HCT116 (cell line): ENCODE measurements around the gene GPT2.

Experiments used
- EGR1 ChIP-seq: IDR thresholded peaks from 2 replicates; pipeline ENCODE4 v1.6.1; 2012; ENCODE audit warnings: low read depth
- EZH2 ChIP-seq: fragments of 200-600 bp; sonication (generic); IDR thresholded peaks from 2 replicates; pipeline ENCODE4 v1.6.1; 2017; ENCODE audit warnings: antibody characterized with exemption, mixed run types
- EZH2phosphoT487 ChIP-seq: fragments of 200-600 bp; IDR thresholded peaks from 2 replicates; pipeline ENCODE4 v1.6.1; 2018; ENCODE audit warnings: antibody characterized with exemption, borderline replicate concordance
- POLR2A ChIP-seq: IDR thresholded peaks from 2 replicates; pipeline ENCODE4 v1.7.0; 2011; ENCODE audit warnings: borderline replicate concordance; ENCODE audit not compliant: insufficient read depth, insufficient read length; ENCODE audit errors: extremely low read depth
- POLR2AphosphoS5 ChIP-seq: IDR thresholded peaks from 2 replicates; pipeline ENCODE4 v1.6.1; 2011; ENCODE audit warnings: mild to moderate bottlenecking, low read depth, low read length, moderate library complexity
- RAD21 ChIP-seq: IDR thresholded peaks from 2 replicates; pipeline ENCODE4 v1.6.1; 2012; ENCODE audit warnings: low read depth, mild to moderate bottlenecking
- SP1 ChIP-seq: IDR thresholded peaks from 2 replicates; pipeline ENCODE4 v1.6.1; 2012; ENCODE audit warnings: low read depth
- YY1 ChIP-seq: IDR thresholded peaks from 2 replicates; pipeline ENCODE4 v1.6.1; 2011; ENCODE audit warnings: low read length, low read depth, moderate library complexity, mild to moderate bottlenecking; ENCODE audit not compliant: insufficient replicate concordance; ENCODE audit errors: extremely low read depth
- ZFX ChIP-seq: fragments of 450-650 bp; IDR thresholded peaks from 2 replicates; pipeline ENCODE4 v1.6.1; 2017
- ZNF274 ChIP-seq: fragments of 200-500 bp; sonication (Bioruptor generic); IDR thresholded peaks from 2 replicates; pipeline ENCODE4 v1.6.1; 2014; ENCODE audit warnings: mild to moderate bottlenecking, low read depth, low read length, inconsistent platforms
- TF ChIP-seq, protein P1 (sequence below), 3 experiments: fragments of 200-600 bp in 1 of 3; sonication (generic) in 1 of 3; IDR thresholded peaks in 2 of 3; conservative IDR thresholded peaks in 1 of 3; 2 replicates each; pipeline ENCODE4 v1.5.1; 2012 to 2017; ENCODE audit warnings: low read depth in 2 of 3, low read length in 2 of 3, antibody characterized with exemption in 1 of 3, borderline replicate concordance in 1 of 3, control low read depth in 1 of 3, mild to moderate bottlenecking in 1 of 3, mixed read lengths in 1 of 3, mixed run types in 1 of 3, moderate library complexity in 1 of 3; ENCODE audit not compliant: insufficient read depth in 1 of 3
- TF ChIP-seq, protein P2 (sequence below): IDR thresholded peaks from 2 replicates; pipeline ENCODE4 v1.6.1; 2012
- TF ChIP-seq, protein P3 (sequence below): IDR thresholded peaks from 2 replicates; pipeline ENCODE4 v1.6.1; 2012

DNA sequence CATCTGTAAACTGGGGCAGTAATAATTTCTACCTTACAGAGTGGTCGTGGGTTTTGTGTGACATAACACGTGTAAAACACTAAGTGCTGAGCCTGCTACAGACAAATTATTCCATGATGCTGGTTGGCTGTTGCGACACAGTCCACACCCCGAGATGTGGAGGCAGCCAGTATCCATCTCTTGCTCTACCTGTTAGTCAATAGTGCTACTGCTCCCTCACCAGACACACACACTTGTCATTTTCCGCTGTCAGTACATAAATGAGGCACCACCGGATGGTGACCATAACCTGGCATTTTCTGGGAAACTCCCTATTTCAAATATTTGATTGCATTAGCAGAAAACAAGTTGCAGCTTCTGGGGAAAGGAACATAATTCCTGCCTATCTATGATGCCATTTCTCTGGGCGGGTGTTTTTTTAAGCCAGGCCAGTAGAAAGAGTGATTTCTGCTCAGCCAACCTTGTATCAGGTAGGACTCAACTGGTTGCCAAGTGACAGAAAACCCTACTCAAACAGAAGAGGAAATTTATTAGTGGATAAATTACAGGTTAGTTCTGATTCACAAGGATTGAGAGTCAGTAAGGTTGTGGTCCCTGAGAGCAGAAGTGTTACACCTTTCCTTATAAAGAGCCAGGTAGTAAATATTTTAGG lies 65.2 kb downstream of the GPT2 start:
- TF ChIP-seq, protein P1, sequence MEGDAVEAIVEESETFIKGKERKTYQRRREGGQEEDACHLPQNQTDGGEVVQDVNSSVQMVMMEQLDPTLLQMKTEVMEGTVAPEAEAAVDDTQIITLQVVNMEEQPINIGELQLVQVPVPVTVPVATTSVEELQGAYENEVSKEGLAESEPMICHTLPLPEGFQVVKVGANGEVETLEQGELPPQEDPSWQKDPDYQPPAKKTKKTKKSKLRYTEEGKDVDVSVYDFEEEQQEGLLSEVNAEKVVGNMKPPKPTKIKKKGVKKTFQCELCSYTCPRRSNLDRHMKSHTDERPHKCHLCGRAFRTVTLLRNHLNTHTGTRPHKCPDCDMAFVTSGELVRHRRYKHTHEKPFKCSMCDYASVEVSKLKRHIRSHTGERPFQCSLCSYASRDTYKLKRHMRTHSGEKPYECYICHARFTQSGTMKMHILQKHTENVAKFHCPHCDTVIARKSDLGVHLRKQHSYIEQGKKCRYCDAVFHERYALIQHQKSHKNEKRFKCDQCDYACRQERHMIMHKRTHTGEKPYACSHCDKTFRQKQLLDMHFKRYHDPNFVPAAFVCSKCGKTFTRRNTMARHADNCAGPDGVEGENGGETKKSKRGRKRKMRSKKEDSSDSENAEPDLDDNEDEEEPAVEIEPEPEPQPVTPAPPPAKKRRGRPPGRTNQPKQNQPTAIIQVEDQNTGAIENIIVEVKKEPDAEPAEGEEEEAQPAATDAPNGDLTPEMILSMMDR (IDR thresholded peaks at IDR 0.05 in 2 of 3, conservative IDR thresholded peaks at IDR 0.05 in 1 of 3; ENCODE audit: borderline replicate concordance in 1 of 3, insufficient read depth in 1 of 3, low read depth in 2 of 3, low read length in 2 of 3): no peak
- TF ChIP-seq RAD21 (no peak), EZH2 (no peak), POLR2A (no peak), YY1 (no peak), POLR2AphosphoS5 (no peak), SP1 (no peak), EZH2phosphoT487 (no peak), EGR1 (no peak), ZNF274 (no peak), ZFX (no peak)
- TF ChIP-seq, protein P2, sequence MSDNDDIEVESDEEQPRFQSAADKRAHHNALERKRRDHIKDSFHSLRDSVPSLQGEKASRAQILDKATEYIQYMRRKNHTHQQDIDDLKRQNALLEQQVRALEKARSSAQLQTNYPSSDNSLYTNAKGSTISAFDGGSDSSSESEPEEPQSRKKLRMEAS: no peak
- TF ChIP-seq, protein P3, sequence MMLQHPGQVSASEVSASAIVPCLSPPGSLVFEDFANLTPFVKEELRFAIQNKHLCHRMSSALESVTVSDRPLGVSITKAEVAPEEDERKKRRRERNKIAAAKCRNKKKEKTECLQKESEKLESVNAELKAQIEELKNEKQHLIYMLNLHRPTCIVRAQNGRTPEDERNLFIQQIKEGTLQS: no peak
